Right renal cortex interstitium (tissue), 3 donors: ENCODE data around the gene POU3F4. TPM values are rescaled to one million over a fixed set of nuclear protein-coding genes. Genes with fewer than 3 reads are reported as not detected.

Source experiments
- DNase-seq, 3 donors: peaks; one replicate each; pipeline ENCODE4 v3.0.0-alpha.2; 2013; ENCODE audit warnings: low read depth in 3 of 3, low spot score in 2 of 3
- polyA plus RNA-seq, 3 donors: library from polyadenylated mRNA; unstranded; fragments of 120-200 nt; gene quantifications; one replicate each; pipeline ENCODE4 v1.2.1, GENCODE V29; 2013; ENCODE audit not compliant: insufficient read length in 3 of 3

POU3F4 gene
- 1 to 10 TPM; 6.9 to 7.5 (median 7.5) TPM for polyA plus RNA-seq

- DNase-seq, result no peak
Observed at GRCh38 chrX:83508006-83508405, at the start of gene POU3F4. POU3F4 (plus strand) TSS chrX:83508290; CDS start chrX:83508325, 35 bp downstream.

GRCh38 chrX:83469551-83469950 is 38.5 kb upstream of the POU3F4 start:
- no peak for DNase-seq

DNA sequence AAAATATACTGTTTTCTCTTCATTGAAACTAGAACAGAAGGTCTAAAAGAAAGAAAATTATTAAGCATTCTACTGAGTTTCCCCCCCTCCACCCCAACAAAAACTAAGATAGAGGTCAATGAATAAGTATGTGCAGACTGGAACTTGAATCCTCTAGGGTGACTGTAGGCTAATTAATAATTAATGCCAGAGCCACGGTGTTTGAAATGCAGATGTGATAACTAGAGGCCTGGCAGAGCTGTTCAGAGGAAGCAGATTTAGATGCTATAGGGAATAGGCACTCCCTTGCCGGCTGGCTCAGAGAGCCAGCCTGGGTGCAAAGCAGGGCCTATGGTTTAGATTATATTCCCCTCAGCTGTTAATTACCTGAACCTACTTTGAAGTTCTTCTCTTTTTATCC is 12.2 kb upstream of the POU3F4 start:
- DNase-seq, result no peak

DNA sequence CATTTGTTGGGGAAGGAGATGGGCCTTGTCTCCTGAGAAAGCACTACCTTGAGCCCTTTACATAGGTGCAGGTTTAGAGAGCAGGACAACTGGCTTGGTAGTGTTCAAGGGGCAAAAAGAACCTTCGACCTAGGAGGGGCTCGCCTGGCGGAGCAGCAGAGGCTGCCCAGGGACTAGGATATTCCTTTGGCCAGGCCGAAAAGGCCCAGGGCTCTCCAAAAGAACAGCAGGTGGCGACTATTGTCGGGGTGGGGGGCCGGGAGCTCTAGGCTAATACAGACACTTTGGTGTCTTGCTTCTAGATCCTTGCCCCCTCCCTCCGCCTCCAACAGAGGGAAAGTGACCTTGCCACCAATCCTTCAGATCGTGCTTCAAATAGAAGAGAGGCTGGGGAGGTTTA is 7.1 kb upstream of the POU3F4 start:
- DNase-seq, result no peak

DNA sequence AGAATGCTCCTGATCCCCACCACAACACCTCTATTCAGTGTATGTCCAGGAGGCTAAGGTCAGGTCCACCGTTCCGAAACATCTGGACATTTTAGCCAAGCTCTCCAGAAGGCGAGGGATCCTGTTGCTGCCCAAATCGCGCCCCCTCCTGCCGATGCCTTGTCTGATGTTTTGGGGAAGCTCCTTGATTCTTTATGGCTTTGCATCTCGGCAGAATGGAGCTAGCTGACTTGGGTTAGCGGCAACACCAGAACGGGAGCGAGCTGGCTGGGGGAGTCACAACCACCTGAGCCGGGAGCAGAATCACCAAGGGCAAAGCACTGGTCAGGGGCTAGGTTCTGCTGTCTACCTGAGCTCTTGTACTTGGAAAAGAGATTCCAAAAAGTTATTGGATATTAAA is 6.6 kb upstream of the POU3F4 start:
- DNase-seq, result no peak

- DNase-seq, result no peak
Observed at GRCh38 chrX:83504721-83505479, 3.2 kb upstream of the POU3F4 start.

DNA sequence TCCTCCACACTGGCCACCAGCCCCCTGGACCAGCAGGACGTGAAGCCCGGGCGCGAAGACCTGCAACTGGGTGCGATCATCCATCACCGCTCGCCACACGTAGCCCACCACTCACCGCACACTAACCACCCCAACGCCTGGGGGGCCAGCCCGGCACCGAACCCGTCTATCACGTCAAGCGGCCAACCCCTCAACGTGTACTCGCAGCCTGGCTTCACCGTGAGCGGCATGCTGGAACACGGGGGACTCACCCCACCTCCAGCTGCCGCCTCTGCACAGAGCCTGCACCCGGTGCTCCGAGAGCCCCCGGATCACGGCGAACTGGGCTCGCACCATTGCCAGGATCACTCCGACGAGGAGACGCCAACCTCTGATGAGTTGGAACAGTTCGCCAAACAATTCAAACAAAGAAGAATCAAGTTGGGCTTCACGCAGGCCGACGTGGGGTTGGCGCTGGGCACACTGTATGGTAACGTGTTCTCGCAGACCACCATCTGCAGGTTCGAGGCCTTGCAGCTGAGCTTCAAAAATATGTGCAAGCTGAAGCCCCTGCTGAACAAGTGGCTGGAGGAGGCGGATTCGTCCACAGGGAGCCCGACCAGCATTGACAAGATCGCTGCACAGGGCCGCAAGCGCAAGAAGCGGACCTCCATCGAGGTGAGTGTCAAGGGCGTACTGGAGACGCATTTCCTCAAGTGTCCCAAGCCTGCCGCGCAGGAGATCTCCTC is 600 bp downstream of the POU3F4 start:
- DNase-seq, result no peak

- DNase-seq, result no peak
Observed at GRCh38 chrX:83509254-83509801, 1.2 kb downstream of the POU3F4 start.

GRCh38 chrX:83510510-83511062 is 2.5 kb downstream of the POU3F4 start:
- DNase-seq, result no peak

GRCh38 chrX:83511208-83511607 is 3.1 kb downstream of the POU3F4 start:
- DNase-seq, result no peak

GRCh38 chrX:83512111-83512510 is 4.0 kb downstream of the POU3F4 start:
- no peak for DNase-seq

- no peak for DNase-seq
Observed at GRCh38 chrX:83516597-83516996, 8.5 kb downstream of the POU3F4 start.

DNA sequence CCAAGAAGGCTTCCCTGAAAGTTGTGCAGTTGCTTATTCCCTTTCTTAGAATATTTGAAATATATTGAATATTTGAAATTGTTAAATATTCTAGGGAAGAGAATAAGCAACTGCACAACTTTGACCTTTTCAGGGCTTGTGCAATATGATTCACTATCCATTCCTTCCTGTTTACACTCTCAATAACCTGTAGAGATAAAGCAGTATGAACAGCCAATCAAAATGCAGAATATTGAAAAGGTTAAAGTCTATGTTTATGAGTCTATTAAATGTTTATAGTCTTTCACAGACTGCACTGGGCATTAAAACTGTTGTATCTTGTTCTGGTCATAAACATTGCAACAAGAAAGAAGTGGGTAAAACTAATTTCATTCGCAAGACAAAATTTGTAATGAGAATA is 13.8 kb downstream of the POU3F4 start:
- no peak for DNase-seq

- no peak for DNase-seq
Observed at GRCh38 chrX:83529950-83530349, 21.9 kb downstream of the POU3F4 start.

DNA sequence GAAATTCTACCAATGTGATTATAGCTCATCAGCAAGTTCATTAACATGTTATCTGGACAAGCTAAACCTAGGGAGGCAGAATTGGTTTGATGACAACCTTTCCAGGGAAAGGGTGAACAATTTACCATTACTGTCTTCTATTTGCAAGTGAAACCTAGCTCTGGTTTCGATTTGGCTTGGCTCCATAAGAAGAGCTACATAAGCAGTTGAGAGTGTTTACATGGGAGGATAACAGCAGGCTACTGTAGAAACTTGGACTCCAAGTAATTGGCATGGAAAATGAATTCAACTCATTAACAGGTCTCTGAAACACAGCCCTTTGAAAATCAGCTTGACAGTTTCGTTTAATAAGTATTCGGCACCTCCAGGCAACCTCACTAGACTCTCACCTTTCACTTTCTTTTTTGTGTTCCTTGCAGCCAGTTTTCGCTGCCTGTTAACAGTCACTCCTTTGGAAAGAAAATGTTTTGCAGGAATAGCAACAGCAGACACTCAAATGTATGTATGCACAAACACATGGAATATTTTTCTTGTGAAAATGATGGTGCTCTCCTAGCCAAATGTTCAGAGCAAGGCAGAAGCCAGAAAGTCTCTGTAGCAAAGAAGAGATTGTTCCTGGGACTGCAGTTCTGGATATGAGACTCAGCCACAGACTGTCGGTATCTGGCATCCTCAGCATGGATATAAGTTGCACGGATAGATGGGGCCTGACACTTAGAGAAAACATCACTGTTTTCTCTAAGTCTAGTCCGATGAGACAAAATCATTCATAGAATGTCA is 27.5 kb downstream of the POU3F4 start:
- DNase-seq, result no peak
